Activated CD4-positive, alpha-beta T cell treated with anti-CD3 and anti-CD28 coated beads for 4 hours (primary cell): ENCODE data around the gene LIAS.
"Not testable (repeated sequence)": the region's sequence is repeated elsewhere in the genome, so short reads cannot be mapped to it uniquely, and the experiment has no call there.

ENCODE experiments used
- DNase-seq, 2 donors: peaks; one replicate each; pipeline ENCODE4 v3.0.0-alpha.2; 2020

LIAS gene

DNA sequence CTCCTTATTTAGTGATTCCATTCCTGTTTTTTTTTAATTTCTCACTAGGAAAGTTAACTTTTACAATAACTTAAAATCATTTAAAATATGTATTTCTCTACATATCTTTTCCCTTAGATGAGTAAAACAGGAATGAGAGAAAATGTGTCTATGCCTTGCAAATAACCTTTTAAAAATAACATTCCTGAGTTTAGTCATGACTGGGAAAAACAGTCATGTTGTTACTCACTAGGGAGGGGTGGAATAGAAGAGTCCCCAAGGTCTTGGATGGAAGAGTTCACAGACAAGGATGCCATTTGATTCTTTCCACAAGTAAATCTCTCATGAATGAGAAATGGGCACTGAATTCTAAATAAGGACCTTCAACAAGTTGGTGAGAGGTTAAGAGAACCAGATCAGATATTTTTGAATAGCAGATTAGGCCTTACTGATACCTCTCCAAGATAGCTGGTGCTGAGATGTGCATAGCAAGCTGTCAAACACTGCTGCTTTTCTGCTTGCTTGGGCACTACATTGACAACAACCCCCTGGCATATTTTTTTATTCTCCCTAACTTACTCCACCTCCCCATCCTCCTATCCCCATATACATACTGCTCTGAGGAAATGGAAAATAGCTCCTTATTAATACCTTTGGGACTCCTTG is 43.3 kb downstream of the LIAS start:
- no peak for DNase-seq

DNA sequence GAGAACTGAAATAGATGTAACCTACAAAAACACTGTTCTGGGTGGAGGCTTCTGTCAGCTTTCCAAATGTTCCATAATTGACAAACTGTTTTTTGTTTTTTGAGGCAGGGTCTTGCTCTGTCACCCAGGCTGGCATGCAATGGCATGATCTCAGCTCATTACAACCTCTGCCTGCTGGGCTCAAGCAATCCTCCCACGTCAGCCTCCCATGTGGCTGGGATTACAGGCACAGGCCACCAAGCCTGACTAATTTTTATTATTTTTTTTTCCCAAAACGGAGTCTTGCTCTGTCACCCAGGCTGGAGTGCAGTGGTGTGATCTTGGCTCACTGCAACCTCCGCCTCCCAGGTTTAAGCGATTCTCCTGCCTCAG is 43.8 kb downstream of the LIAS start:
- not testable (repeated sequence) for DNase-seq

DNA sequence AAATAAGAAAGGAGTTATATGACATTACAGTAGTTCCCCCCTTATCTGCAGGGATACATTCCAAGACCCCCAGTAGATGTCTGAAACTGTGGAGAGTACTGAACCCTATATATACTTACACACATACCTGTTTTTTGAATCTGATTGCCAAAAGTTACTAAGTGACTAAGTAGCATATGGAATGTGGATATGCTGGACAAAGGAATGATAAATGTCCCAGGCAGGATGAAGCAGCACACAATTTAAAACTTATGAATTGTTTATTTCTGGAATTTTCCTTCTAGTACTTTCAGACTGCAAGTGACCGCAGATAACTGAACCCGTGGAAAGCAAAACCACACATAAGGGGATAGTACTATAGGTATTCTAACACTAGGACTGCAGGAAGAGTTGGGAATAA is 45.7 kb downstream of the LIAS start:
- DNase-seq = no peak

DNA sequence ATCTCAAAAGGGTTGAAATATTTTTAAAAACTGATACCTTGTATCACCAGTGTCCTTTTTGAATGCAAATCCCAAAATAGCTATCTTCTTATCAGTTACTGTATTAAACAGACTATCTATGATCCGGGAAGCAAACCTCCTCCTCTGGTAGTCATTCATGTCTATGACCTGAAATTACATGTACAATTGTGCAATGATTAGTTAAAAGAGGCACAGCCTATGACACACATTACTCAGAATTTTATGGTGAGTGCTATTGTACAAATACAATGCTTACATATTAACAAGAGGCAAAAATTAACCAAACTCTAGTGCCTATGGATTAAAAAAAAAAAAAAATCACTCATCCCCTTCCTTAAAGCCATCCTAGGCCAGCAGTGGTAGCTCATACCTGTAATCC is 46.7 kb downstream of the LIAS start:
- DNase-seq = no peak

DNA sequence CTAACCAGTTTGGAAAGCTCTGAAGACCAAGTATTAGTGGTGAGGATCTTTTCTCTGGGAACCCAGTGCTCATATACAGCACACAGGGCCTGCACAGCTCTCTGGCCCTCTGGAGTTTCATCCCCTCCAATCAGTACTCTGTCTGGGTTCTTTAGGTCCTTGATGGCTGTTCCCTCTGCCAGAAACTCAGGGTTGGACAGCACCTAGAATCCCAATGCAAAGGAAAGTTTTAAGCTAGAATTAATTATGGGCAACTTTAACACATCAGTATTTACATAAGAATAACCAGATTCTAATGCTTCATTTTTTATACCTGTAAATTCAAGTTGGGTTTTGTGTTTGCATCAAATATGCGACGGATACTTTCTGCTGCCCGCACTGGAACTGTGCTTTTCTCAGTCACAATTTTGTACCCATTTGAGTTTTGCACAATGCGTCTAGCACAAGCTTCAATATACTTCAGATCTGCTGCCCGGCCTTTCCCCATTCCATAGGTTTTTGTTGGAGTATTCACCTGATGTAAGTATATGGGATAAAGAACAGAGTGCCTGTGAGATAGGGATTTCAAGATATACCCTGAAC is 51.6 kb downstream of the LIAS start:
- no peak for DNase-seq

DNA sequence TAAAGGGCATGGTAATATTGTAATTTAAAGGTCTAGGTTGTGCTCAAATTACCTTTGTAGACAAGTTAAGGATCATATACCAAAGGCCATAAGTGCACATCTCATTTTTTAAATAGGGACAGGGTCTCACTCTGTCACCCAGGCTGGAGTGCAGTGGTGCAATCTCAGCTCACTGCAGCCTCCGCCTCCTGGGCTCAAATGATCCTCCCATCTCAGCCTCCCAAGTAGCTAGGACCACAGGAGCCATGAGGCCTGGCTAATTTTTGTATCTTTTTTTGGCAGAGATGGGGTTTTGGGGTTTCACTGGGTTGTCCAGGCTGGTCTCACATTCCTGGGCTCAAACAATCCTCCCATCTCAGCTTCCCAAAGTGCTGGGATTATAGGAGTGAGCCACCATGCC is 55.4 kb downstream of the LIAS start:
- DNase-seq = not testable (repeated sequence)

DNA sequence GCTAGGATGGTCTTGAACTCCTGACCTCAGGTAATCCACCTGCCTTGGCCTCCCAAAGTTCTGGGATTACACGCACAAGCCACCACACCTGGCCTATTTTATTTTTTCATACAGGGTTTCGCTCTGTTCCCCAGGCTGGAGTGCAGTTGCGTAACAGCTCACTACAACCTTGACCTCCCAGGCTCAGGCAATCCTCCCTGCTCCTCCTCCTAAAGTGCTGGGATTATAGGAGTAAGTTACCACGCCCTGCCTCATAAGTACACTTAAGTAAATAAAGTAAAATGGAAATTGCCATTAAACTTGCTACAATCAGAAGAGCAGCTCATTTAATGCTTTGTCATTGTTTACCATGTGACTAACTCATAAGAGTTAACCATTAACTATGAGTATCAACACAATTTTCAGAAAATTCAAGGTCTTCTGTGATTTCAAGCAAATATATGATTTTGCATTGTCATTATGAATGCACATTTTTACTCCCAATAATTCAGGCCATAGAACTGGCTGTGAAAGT is 56.1 kb downstream of the LIAS start:
- DNase-seq = no peak

DNA sequence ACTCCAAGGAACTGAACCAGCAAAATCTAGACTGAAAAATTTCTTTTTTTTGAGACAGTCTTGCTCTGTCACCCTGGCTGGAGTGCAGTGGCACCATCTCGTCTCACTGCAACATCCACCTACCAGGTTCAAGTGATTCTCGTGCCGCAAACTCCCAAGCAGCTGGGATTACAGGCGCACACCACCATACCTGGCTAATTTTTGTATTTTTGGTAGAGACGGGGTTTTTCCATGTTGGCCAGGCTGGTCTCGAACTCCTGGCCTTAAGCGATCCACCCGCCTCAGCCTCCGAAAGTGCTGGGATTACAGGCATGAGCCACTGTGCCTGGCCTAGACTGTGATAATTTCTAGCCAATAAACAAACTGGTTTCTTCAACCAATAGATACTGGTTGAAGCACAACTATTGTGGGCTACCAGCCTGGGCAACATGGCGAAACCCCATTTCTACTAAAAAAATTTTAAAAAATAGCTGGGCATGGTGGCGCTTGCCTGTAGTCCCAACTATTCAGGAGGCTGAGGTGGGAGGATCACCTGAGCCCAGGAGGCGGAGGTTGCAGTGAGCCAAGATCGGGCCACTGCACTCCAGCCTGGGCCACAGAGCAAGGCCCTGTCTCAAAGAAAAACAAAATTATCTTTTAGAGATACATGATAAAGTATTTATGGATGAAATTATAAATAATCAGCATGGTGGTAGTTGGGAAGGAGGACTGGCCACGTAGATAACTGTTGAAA is 57.0 kb downstream of the LIAS start:
- DNase-seq = not testable (repeated sequence)

DNA sequence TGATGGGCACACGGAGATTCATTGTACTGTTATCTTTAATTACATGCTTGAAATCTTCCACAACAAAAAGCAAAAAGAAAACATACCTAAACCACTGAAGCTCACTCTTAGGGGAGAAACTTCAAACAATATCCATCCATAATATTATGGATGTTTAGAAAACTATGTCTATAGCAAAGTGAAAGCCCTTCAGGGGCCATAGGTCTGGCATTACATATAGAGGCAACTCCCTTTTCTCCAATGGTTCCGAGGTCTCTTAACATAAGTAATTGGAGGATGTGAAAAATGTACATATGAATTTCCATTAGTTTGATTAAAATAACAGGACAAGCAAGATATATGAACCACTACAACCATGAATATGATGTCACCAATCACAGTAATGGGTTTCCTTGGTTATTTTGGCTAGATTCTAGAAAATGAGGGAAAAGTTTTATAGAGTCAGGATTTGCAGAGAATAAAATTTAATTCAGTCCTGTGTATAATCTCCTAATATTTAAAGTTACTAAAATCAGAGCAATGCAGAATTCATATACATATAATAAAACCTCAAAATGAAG is 57.6 kb downstream of the LIAS start:
- no peak for DNase-seq

DNA sequence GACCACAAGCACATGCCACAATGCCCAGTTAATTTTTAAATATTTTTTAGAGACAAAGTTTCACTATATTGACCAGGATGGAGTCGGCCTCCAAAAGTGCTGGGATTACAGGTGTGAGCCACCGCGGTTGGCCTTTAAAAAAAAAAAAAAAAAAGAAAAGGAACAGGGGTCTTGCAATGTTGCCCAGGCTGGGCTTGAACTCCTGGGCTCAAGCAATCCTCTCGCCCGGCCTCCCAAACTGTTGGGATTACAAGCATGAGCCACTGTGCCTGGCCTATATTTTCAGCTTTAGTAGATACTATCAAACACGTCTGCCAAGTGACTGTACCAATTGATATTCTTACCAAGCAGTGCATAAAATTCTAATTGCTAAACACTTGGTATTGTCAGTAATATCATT is 59.6 kb downstream of the LIAS start:
- DNase-seq = no peak

DNA sequence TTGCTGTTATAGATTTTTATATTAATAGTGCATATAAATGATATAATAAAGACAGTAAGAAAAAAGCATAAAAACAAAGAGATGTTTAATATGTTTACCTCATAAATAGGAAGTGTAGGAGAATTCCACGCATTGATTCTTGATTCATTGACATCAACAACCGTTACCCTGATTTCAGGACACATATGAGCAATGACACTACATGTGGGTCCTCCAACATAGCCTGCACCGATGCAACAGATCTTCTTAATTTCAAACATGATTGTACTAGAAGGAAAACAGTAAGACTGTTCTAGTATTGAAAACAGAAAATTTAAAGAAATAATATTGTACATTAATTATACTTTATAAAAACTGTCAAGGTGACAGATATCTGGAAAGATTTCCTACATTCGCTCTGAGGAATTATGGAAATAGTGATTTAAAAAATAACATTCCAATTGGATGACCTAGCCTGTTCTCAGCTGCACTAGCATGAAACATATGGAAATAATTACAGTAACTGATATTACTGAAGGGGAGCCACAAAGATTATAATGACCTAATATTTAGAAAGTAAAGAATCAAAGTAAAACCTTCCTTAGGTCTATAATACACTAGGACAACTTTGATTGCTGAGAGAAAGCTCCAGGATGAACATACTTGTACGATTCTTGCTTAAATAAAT is 62.5 kb downstream of the LIAS start:
- DNase-seq = no peak

DNA sequence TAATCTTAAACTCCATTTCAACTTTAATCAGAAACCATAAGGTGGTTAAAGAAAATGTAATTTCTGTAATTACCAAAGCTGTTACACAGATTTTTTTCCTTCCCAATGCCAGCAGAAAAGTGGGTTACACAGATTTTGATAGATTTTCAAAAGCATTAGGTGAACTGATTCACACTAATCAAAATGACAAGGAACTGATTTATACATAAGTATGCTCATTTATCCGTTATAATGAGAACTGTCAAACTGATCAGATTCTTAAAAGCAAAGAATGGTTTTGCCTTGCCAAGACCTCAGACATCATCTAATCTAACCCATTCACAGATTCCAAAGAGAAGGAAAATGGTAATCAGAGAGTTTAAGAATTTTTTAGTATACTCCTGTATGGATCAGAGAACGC is 63.2 kb downstream of the LIAS start:
- no peak for DNase-seq

DNA sequence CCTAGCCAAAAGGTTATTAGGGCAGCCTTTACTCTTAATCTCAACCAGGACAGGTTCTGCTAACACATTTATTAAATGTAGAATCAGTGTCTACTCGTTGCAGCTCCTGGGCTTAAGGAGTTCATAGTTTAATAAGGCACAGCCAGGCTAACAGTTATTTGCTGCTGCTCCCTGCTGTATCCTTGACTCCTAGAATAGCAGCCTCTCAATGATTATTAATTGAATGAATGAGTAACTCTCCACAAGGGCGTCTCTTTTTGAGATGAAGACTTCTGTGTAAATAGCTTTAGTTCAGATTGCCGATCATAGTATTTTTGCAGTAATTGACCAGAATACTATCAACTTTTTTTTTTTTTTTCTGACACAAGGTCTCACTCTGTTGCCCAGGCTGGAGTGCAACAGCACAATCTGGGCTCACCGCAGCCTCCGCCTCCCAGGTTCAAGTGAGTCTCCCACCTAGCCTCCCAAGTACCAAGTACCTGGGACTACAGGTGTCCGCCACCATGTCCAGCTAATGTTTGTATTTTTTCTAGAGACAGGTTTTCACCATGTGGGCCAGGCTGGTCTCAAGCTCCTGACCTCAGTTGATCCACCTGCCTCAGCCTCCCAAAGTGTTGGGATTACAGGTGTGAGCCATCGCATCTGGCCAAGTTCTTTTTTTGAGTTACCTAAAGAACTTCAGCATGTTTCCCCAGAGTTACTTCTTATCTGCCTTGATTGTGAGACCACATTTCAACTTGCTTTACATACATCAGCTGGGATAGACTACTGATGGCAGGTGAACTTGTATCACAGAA is 65.5 kb downstream of the LIAS start:
- DNase-seq = no peak

DNA sequence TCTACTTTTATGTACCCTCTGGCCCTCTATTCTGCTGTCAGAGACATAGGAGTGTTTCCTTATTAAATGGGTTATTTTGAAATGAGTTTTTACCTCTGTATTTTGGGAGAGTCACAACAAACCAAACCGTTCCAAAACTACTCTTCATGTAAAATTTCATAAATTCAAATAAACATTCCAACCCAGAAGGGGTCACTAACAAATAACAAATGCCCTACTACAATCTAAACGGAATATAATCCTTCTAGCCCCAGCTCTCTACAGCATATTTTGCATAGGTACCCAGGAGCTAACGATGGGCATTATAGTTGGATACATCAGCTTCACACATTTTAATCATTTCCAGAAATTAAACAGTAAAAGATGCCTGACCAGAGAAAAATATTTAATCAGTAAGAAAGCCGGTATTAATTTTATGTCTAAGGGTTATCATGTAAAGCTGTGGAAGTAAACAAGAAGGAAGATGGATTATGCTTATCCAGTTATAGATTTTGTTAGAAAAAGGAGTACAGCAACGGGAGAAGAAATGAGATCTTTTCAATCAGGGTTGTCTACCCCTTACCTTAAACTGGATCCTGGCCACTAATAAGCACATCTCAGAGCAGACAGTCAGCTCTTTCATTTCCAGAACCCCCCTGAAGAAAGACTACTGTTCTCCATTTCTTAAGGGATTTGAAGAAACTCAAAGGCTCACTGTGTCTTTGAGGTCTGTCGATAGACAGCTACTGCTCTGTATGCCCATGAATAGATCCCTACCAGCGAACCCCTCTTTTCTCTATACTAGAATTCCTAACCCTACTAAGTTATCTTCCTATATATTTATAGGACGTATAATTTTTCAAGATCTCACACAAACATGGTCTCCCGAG is 67.2 kb downstream of the LIAS start:
- DNase-seq = no peak

DNA sequence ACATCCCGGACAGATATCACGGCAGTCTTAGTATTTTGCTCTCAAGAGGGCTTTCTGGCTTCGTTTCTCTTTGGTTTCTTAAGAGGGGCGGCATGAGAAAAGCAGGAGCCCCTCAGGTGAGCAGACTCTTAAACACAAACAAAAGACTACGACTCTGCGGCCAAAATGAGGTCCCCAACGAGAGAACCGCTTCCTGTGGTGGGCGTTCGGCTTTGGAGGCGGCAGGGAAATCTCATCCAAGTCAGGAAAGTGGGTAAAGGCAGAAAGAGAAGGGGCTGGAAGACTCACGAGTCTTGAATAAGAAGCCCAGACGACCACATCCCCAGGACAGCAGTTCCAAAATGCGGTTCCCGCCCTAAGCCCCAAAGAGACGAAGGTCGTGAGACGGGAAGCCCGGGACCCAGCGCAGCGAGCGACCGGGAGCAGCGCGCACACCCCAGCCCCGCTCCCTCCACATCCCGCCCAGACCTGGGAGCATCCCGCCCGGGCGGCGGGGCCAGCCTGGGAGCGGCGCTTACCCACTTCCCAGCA is 68.0 kb downstream of the LIAS start:
- no peak for DNase-seq

DNA sequence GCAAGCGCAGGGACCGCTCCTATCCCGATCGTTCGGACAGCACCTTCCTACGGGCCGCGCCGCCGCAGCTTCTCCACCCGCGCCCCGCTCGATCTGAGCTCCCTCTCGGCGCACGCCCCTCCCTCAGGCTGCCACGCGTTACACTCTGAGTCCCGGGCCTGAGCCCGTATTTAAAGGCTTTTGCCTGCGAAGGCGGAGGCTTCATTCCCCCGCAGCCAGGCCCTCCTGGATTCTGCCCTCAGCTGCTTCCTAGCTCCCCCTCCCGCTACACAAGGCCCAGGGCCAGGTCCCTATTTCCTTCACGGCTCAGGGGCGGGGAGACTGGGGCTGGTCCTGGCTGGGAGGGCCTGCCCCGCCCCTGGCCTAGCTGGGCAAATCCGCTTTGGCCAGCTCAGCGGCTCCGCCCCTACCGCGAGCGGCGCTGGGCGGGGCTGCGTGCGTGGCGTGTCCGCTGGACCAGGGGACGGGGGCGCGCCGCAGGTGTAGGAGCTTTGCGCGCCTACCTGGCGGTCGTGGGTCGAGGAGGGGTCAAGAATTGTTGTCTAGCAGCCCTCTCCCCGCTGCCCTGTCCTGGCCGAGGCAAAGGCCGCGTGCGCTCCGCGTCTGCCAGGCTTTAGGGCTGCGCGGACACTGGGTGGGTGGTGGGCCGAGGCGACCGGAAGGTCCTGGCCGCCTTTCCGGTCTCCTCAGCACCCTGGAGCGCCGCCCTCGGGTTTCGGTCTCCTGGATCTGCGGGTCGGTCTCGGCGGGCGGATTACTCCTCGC is 68.6 kb downstream of the LIAS start, which contains the start of gene UGDH:
Gene UGDH, minus strand, starts transcription at position 144 of the 765 bp plus-strand sequence. CDS start 5,927 bp downstream, outside the sequence.
- DNase-seq = peak; percentile 89 to 91

DNA sequence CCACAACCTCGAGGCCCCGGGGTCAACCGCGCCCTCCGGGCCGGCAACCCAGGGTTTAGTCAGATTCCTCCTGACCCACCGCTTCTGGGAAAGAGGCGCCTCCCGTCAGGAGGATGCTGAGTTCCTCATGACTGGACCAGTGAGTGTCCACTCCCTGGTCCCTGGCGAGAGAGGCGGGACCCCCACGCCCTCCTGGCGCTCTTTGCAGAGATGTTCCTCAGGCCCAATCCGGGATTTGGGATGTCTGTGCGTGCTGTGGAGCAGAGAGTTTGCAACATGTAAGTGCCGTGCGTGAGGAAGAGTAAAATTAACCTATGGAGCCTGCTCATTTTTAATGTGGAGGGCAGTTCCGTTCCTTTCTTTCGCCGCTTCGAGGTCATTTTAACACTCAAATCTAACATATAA is 69.2 kb downstream of the LIAS start:
- peak in 1 of 2 donors; percentile 29 for DNase-seq
